ENCODE results near the gene PTMS.

Gene PTMS

DNA sequence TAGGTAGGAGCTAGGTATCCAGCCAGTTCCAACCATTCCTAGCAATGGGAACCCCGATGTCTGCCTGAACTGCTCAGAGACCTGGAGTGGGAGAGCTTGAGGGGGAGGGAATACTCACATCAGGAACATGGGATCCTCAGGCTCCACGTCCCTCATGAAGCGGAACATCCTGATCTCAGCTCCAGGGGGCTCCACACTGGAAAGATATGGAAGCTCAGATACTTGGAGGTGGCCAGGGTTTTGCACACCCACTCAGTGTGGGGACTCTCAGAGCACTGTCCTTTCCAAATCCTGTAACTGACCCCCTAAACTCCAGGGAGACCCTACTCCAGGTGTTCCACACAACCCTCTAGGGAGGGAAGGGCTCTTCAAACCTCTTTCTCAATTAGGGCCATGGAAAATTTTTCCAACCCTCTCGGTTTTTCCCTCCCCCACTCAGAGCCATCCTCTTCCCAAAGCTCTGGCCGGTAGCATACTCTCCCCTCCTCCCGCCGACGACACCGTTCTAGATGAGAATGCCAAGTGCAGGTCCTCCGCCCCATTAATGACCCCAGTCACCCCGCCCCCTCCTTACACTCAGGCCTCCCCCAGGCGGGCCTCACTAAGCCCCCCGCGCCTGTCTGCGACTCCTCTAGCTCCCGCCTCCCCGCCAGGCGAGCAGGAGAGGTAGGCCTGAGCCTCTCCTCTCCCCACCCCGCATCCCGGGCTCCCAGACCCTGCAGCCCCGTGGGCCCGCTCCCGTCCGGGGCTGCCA is 13.8 kb upstream of the PTMS start:
- no peak for DNase-seq (ENCODE audit: low read depth in 3 of 3, low spot score in 1 of 3)

DNA sequence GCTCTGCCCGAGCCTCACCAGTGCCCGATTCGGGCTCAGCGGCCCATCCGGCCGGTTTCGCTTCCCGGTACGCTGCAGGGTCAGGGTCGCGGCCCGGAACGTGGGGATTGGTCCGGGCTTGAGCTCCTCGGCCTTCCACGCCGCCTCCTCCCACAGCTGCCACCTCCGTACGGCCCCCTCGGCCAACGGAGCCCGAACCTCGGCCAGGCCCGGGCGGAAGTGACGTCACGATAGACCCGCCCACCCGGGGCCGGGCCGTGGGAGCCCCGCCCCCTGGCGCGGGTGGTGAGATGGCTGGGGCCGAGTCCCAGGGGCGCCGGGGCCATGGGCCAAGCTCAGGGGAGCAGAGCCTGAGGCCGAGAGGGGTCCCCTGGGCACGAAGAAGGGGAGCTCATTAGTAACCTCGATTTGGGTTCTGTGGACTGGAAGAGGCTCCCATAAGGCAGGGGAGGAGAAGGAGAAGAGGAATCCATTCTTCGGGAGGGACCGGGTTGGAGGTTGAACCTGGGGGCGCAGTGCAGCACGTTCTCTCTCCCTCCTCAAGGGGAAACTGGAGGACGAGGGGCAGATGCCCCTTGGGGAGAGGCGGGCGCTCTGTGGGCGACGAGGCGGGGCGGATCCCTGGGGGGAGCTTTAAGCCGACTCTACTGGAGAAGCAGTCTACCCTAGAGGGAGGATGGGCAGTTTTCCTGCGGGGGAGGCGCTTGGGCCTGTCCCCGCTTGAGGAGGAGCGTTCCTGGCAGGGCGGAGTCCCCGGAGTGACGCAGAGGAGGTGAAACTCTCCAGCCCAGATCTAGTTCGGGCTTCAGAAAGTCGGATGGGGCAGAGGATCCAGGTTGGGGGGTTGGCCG is 13.0 kb upstream of the PTMS start, which contains the start of gene MLF2:
MLF2 (minus strand) TSS at position 221 of the 851 bp plus-strand sequence. CDS start 807 bp downstream, outside the sequence.
- peak; percentile 93 to 95 (median 95) for DNase-seq (ENCODE audit: low read depth in 3 of 3, low spot score in 1 of 3)

DNA sequence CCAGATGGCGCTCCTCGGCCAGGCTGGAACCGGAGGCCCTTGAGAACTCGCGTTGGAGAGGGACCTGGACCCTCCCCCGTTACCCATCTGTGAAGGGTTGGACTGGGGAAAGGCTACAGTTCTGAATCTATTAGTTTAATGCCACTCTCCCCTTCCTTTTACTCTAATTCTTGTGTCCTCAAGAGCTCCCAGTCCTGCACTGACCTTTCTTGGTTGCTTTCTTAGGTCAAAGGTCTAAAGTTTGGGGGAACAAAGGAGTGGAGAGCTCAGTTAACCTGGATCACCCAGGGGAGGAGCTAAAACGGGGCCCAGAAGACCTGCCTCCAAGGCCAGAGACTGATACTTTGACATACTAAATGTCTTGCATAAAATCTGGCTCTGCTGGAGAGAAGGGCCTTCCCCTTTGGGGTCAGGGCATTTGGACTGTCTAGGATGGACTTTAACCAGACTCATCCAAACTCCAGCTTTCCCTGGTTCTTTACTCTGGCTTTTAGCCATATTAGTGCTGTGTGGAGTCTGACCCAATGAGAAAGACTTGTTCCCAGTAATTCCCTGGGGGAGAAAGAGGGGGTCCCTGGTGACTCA is 12.3 kb upstream of the PTMS start:
- no peak for DNase-seq (ENCODE audit: low read depth in 3 of 3, low spot score in 1 of 3)

- DNase-seq (ENCODE audit: low read depth in 3 of 3, low spot score in 1 of 3) = no peak
Measured at GRCh38 chr12:6754411-6754810, 11.8 kb upstream of the PTMS start.

DNA sequence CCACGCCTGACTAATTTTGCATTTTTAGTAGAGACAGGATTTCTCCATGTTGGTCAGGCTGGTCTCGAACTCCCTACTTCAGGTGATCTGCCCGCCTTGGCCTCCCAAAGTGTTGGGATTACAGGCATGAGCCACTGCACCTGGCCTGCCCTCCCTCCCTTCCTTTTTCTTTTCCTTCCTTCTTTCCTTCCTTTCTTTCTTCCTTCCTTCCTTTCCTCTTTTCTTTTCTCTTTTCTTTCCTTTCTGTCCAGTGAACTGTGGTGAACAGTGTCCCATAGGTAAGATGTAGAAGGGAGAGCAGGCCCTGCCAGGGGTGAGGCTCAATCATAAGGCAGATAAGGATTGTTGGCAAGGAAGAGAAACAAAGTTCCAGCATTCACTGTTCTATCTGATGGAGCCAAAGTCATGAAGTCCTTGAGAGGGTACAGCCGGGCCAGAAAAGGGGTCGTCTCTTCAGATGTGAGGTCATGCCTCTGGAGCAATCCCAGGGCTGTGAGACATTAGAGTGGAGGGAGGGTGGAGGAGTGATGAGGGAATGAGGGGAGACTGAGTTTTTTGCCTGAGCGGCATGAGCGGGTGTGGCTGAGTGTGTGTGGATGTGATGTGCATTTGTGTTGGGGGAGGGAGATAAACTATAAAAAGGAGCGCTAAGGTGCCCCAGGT is 9.0 kb upstream of the PTMS start:
- no peak for DNase-seq (ENCODE audit: low read depth in 3 of 3, low spot score in 1 of 3)

DNA sequence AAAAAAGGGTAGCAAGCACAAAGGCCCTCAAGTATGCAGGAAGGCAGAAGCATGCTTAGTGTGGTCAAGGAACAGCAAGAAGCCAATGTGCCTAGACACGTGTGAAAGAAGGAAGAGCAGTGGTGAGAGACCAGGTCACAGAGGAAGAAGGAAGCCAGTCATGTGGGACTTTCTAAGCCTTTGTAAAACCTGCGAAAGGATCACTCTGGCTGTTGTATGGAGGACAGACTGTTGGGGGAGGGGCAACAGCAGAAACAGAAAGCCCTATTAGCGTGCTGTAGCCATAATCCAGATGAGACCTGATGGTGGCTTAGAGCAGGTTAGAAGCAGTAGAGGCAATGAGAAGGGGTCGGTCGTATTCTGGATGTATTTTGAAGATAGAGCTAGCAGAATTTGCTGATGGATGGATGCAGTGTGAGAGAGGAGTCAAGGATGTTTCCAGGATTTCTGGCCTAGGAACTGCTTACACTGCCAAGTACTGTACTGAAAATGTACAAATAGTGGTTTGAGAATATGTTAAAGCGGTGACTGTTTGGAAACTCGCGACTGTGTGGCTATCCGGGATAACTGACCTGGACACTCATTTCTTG is 7.6 kb upstream of the PTMS start:
- DNase-seq (ENCODE audit: low read depth in 3 of 3, low spot score in 1 of 3) = no peak

DNA sequence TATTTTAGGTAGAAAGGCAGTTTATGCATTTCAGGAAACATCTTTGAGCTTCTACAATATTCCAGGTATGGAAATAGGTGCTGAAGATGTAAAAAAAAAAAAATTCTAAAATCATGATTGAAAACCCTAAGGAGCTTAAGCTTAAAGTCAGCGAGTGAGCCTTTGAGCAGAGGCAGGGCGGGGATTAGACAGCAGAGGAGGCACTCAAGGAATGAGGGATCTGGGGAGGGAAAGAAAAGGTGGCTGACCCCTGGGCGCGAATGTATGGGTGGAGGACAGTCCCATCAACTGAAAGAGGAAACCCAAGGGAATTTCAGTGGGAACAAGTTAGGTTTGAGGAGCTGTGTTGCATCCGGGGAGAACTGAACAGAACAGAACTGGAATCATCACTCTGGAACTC is 6.4 kb upstream of the PTMS start:
- DNase-seq (ENCODE audit: low read depth in 3 of 3, low spot score in 1 of 3) = no peak

- no peak for DNase-seq (ENCODE audit: low read depth in 3 of 3, low spot score in 1 of 3)
Measured at GRCh38 chr12:6763380-6763779, 2.8 kb upstream of the PTMS start.

DNA sequence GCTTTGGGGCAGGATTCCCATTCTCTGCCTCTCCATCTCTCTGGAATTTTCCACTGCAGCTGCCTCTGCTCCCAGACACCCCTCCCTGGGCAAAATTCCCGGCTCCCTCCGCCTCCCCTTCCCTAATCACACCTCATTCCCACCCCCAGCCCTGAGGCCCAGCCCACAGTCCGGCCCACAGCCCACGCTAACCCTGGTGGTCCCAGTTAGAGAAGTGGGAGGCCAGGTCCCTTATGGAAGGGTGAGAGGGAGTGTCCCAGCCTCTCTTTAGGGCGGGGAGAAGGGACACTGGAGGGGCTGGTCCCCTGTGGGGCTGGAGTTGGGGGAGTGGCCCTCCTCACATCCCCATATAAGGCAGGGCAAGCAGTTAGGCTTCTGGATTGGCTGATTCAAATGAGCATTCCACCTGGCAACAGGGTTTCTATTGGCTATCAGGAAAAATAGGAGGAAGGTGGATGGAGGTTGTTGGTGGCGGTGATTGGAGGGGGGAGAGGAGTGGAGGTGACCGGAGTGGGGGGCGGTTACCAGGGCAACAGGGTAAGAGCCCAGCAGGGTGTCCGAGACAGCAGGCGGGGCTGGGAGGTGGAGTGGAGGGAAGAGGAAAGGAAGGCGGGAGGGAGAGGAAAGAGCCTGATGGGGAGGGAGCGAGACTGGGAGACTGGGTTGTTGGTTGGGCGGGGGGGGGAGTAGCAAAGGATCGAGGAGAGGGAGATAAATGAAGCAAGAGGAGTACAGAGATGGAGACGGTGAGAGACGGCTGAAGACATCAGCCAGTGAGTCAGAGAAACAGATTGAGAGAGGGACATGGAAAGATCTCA is 1.9 kb upstream of the PTMS start:
- DNase-seq (ENCODE audit: low read depth in 3 of 3, low spot score in 1 of 3) = no peak

DNA sequence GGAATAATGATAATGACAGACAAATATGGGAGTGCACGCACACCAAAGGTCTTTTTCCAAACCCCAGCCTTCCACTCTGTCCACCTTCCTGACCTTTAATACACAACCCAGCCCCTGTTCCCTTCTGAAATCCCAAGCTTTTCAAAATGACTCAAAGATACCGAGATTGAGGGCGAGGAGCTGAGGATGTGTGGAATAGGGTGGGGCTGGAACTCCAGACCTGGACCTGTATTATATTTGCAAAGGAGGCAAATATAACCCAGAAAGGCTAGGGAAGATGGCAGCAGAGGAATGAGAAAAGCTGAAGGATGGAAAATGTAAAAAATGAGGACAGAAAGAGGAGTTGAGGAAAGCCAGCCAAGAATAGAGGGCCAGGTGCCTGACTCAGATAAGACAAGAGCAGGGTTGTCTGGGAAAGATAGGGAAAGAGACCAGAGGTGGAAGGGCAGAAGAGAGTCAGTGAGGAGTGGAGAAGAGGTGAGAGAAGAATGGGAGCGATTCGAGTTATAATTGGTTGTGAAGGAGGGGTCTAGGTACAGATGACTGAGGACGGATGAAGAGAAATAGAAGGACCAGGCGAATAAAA is 1.0 kb upstream of the PTMS start:
- DNase-seq (ENCODE audit: low read depth in 3 of 3, low spot score in 1 of 3) = no peak

DNA sequence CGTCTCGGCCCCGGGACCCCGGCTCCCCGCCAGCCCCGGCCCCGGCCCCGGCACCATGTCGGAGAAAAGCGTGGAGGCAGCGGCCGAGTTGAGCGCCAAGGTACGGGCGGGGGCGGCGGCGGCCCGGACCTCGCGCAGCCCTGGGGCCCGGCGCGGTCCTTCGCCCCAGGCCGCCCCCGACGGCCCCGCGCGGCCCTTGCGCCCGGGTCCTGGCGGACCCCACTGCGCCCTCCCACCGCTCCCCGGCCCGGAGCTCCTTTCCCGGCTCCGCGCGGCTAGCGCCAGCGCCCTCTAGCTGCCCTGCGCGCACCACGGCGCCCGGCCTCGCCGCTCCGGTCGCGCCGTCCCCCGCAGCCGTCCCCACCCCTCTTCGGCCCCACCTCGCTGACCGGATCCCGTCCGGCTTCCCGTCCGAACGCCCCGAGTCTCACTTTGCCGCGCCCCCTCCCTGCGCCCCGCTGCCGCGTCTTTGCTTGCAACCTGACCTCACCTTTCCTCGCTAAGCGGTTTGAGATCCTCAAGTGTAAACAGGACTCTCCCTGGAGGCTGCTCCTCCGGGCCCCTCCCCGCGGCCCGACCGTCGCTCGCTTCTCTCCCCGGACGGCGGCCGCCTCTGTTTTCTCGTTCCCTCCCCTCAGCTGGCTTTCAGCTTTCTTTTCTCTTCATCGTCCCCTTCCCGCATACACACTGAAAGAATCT is 637 bp downstream of the PTMS start:
- peak in 1 of 3 donors; percentile 47 for DNase-seq (ENCODE audit: low read depth in 3 of 3, low spot score in 1 of 3)

- no peak for DNase-seq (ENCODE audit: low read depth in 3 of 3, low spot score in 1 of 3)
Measured at GRCh38 chr12:6767353-6768319, 1.5 kb downstream of the PTMS start.

GRCh38 chr12:6768437-6768914 is 2.3 kb downstream of the PTMS start:
- DNase-seq (ENCODE audit: low read depth in 3 of 3, low spot score in 1 of 3) = no peak

DNA sequence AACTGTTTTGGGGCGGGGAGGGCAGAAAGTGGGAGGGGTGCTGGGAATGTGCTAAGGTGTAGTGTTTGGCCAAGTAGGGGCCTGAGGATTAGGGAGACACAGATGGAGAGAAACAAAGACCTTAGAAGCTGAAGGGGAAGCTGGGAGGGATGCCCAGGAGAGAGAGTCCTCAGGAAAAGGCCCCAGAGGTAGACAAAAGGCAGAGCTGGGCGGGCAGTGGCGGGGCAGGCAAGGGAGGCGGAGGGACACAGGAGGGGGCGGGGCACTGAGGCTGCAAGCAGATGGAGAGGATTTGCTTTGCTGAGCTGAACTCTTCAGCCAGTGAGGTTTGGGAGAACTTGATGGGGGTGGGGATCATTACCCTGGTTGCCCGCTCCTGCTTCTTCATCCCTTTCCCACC is 2.8 kb downstream of the PTMS start:
- no peak for DNase-seq (ENCODE audit: low read depth in 3 of 3, low spot score in 1 of 3)

DNA sequence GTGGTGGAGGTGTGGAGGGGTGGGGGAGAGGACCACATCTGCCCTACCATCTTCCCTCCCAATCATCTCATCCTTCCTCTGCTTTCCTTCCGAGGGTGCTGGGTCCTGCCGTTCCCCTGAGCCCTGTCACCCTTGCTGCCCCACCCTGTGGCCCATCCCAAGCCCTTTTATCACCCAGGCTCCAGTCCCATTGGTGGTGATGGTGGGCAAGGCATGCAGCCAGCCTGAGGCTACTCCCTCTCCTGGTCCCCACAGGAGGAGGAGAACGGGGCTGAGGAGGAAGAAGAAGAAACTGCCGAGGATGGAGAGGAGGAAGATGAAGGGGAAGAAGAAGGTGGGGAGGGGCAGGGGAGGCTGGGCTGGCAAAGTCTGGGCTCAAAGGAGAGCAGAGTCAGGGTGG is 3.5 kb downstream of the PTMS start:
- DNase-seq (ENCODE audit: low read depth in 3 of 3, low spot score in 1 of 3) = no peak

- DNase-seq (ENCODE audit: low read depth in 3 of 3, low spot score in 1 of 3) = no peak
Measured at GRCh38 chr12:6770094-6770493, 3.9 kb downstream of the PTMS start.

GRCh38 chr12:6770600-6770999 is 4.4 kb downstream of the PTMS start:
- DNase-seq (ENCODE audit: low read depth in 3 of 3, low spot score in 1 of 3) = no peak

- no peak for DNase-seq (ENCODE audit: low read depth in 3 of 3, low spot score in 1 of 3)
Measured at GRCh38 chr12:6771091-6771495, 4.9 kb downstream of the PTMS start.
